IPS DF 4.7 (cell line): ENCODE measurements around the gene CACNA1S.

Experiments
- DNase-seq: peaks from one replicate; pipeline ENCODE4 v3.0.0-alpha.2; 2013; ENCODE audit warnings: low spot score; ENCODE audit errors: extremely low read depth

The CACNA1S gene

DNA sequence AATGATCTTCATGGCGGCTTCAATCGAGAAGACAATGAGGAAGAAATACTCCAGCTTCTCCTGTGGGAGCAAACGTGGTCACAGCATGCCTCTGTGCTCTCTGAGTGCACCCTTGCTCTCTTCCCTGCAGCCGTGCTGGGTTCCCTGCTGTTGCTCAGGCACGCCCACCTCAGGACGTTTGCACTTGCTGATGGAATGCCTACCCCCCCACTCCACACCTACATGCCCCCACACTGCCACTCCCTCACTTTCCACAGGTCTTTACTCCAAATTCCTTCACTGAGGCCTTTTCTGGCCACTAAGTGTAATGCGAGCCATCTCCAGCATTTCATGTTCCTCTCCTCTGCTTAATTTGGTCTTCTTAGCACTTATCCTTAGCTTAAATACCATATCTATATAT lies 18.3 kb downstream of the CACNA1S start:
- DNase-seq = no peak

DNA sequence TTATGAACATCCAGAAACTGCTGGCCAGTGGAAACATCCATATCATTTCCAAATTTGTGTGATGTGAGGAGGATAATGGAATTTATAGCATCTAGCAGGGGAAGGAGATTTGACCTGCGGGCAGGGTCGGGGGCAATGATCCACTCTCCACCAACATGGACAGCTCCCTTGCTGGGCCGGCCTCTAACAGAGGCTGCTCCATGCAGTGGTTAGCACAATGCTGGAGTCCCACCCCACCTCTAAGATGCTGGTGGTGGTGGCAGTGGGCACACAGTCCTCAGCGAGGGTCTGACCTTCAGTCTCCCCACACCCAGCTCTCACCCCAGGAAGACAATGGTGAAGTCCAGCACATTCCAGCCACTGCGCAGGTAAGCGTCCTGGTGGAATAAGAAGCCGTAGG lies 18.7 kb downstream of the CACNA1S start:
- DNase-seq = no peak

DNA sequence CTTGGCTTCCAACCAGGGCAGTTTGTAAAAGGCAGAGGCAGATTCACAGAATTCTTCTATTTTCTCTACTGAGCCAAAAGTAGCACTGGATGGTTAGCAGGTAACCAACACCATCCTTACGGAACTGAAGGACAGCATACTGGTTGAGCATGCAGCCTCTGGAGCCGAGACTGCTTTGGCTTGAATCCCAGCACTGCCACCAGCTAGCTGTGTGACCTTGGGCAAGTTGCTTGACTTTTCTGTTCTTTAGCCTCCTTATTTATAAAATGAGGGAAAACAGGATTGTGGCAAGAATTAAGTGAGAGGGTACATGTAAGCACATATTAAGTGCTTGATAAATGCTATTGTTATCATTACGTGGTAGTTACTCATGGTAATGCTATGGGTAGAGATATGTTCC lies 19.5 kb downstream of the CACNA1S start:
- DNase-seq = no peak

DNA sequence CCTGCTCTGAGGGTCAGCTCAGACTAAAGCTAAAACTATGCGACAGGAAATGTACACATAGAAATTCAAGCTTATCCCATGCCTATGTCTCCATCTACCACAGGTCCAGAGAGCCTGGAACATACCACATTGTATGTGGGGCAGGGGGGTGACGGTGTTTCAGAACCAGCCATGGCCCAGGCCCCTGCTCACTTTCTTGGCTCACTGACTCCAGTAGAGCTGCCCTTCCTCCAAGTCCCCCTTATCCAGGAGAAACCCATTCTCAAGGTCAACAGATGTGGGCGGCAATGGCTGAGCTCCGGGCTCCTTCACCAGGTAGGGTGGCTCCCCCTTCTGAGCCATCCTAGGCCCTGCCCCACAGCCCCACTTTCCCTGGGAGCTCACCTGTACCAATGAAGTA lies 21.0 kb downstream of the CACNA1S start:
- DNase-seq = no peak

DNA sequence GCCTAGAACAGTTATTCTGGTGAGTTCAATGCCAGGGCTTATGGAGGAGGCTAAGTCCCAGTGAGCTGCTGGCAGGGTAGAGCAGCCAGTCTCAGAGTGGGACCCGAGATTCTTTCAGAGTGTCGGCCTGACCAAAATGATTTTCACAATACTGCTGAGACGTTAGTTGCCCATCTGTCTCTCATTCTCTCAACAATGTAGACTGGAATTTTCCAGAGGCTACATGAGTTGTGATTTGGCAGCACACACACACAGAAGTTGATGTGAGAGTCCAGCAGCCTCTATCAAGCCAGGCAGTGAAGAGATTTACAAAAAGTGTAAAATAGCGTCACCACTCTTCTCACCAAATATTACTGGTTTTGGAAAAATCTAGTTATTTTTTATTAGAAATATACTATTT lies 21.7 kb downstream of the CACNA1S start:
- no peak for DNase-seq

DNA sequence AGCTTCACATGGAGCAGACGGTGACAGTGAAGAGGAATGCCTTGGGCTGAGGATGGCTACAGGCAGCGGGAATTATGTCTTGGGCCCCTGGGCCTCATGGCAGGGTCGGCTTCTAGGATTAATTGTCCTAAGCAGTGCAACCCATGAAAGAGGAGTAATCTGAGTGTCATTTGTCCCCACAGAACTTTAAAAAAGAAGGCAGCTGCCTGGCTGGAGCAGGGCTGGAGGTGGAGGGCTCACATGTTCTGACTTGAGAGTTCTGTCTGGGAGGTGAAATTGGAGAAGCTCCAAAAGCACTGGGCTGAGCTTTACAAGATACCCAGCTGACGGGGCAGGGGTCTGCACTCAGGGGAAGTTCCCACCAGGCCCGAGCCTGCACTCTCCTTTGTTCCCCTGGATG lies 22.6 kb downstream of the CACNA1S start:
- DNase-seq = no peak

DNA sequence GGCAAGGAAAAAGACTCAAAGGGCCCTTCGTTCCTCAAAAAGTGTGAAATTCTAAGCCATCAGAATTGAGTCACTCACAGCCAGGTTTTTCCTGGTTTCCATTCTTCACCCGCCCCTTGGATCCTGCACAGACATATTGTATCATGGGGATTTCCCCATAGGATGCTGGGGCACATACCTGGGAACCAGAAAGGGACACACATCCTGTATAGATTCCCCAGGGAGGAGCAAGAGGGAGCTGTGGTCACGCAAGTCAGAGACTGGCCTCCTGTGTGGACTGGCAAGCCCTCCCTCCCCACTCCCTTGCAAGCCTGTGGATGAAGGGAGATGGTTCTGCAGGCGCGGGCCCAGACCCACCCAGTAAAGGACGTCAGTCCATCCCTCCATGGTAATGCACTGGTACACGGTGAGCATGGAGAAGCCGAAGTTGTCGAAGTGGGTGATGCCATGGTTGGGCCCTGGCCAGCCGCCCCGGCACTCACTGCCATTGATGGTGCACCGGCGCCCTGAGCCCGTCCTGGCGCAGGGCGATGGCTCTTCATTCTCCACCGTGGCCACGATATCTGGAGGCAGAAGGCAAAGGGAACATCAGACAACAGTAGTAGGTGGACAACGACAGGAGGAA lies 23.2 kb downstream of the CACNA1S start:
- no peak for DNase-seq

DNA sequence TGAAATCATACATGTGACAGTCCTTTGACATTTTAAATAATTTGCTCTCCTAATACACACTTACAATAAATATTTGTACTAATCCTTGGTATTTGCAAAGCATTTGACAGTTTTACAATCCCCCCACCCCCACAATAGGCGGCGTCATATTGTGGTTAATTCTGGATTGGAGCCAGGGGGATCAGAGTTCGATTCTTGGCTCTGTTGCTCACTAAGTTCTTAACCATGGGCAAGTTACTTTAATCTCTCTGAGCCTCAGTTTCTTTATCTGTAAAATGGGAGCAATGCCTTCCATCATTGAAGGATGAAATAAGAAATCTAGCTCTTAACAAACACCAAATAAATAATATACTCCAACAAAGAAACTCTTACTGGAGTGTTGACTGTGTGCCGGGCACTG lies 23.8 kb downstream of the CACNA1S start:
- no peak for DNase-seq

DNA sequence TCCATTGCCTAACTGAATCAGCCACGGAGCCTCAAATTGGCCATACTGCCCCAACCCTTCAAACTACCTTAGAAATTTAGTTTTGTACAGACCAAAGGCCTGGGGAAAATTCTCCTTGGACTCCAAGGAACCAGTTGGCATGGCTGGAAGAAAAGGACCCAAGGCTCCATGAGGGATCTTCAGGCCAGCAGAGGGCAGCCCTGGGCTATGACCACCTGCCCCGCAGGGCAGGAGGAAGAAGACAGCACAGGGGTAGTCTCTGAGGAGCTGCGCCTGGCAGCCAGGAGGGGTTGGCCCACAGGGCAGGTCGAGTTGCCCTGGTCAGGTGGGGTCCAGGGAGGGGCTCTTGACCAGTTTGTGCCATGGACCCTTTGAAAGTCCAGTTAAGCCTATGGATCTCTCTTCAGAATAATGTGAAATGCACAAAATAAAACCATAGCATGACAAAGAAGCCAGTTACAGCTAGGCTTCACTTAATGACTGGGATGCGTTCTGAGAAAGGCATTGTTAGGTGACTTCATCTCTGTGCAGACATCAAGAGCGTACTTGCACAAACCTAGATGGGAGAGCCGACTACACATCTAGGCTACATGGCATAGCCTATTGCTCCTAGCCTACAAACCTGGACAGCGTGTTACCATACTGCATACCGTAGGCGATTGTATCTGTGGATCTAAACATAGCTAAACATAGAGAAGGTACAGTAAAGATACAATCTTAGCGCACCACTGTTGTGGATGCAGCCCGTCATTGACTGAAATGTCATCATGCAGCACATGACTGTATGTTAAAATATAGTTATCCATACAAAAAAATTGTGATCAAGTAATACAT lies 26.1 kb downstream of the CACNA1S start:
- DNase-seq = peak; percentile 36

DNA sequence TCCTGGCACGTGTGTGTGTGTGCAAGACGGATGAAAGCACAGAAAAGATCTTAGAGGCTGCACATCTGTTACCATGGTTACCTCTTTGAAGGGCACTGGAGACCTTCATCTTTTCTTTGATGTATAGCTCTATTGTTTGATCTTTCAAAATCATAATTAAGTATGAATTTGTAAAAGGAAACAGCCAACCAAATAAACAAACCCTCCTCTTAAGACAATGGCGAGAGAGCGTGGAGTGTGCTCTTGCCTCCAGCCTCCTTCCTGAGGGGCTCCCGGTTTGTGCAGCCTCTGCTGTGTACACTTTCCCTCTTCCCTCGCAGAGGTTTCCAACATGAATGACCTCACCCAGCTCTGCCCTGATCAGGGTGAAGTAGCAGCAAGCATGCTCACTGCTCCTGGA lies 27.9 kb downstream of the CACNA1S start:
- DNase-seq = no peak

DNA sequence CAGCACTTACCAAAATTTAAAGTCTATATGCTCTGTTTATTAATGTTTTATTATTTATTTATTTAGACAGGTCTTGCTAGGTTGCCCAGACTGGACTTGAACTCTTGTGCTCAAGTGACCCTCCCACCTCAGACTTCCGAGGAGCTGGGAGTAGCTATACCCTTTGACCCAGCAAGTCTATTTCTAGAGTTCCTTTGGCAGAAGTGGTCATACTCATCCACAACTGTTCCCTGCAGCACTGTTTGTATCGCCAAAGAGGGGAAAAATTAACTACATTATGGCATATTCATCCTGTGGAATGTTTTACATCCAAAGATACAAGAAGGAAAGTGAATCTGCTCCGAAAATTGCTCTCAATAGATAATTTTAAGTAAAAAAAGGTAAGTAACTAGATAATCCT lies 28.5 kb downstream of the CACNA1S start:
- DNase-seq = no peak

DNA sequence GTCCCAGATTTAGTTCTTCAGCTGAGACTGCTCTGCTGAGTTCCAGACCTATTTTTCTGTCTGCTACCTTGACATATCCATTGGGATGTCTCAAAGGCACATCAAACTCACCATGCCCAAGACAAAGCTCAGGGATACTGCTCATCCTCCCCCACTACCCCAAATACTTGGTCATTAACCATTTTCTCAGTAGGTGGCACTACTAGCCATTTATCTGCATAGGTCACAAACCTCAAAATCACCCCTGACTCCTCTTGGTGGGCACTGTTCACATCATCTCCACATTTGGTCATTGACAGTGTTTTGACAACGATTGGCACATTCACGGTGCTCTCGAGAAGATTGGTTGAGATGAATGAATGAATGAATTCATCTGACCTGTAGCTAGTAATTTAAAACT lies 32.1 kb downstream of the CACNA1S start:
- DNase-seq = no peak

DNA sequence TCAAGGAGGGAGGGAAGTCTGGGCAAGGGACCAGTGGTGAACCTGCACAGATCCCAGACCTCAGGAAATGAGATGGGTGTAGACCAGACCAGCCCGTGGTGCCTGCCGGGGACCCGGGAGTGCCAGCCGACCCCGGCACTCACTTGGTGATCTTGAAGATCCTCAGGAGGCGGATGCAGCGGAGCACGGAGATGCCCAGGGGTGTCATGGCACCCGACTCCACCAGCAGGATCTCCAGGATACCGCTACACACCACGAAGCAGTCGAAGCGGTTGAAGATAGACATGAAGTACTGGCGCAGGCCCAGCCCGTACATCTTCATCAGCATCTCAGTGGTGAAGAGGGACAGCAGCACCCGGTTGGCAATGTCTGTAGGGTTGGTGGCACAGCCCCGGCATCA lies 34.5 kb downstream of the CACNA1S start:
- no peak for DNase-seq

DNA sequence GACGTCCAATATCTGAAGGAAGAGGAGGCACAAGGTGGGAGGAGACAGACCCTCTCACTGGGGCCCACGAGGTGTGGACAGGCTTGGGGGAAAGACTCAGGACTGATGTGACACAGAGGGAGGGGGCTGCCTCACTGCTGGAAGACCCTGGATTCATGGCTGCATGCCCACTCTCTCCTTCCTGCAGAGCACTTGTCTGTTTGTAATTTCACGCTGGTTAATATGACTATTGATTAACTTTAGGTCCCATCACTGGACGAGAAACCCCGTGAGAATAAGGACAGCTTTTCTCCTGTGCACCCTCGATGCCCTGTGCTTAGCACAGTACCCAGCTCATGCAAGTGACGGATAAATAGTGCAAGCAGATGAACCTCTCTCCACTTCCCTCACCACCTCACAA lies 35.1 kb downstream of the CACNA1S start:
- DNase-seq = no peak

DNA sequence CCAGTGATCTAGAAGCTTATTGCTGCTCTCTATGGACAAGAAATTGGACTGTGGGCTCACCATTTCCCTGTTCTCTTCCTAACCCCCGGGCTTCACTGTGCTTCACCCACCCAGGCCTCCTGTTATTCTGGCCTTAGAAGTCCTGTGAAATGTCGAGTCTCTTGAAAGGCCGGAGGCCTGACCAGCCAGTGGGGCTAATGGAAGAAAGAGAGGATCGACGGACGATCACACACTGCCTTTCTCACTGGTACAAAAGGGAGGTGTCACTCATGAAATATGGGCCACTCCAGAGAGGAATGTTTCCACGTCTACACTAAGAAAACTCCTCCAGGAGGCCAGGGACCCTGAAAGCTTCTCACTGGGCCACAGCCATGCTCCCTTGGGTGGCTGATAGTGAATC lies 36.1 kb downstream of the CACNA1S start:
- no peak for DNase-seq

DNA sequence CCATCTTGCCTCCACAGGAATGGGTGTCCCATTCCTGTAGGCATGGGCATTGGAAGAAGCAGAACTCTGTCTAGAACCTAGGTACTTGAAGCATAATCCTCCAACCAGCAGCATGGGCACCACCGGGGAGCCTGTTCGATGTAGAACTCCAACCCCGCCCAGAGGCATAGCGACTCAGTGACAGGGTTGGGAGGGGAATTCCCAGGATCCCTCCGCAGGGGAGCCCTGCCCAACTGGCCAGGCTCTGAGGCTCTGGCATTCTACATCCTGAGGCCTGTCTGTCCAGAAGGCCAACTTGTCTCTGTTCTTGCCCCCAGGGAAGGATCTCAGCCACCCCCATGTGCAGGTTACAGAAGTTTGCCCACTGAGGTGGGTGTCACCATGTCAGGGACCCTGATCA lies 38.2 kb downstream of the CACNA1S start:
- no peak for DNase-seq

DNA sequence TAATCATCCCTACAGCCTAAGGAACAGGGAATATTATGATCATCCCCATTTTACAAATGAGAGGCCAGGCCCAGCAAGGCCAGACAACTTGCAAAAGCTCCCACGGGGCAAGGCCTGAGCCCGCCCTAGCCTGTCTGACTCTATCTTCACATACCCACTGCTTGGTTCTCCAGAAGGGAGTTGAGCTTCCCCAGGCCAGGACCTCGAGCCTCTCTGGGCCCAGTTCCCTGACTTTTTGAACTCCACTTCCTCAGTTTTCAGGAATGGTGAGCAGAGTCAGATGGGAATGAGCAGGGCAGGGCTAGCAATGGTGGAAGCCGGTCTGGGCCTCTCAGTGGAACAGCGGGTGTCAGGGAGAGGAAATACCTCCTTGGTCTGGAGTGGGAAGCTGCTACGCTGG lies 39.3 kb downstream of the CACNA1S start:
- no peak for DNase-seq

DNA sequence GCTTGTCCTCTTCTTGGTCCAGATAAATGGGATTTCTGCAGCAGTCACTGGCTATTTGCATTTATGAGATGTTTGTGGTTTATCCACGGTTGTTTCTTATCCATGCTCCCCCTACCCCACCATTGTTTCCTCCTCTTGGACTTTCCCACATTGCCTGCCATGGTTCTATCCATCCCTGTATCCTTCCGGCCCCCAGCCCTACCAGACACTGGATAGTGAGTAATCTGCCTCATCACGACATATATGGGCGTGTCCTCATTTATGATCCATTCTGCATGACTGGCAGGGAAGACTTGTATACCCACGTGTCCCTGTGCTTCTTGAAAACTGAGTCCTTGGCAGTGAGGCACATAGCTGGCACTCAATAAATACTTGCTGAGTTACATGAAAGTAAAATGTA lies 40.1 kb downstream of the CACNA1S start:
- DNase-seq = no peak

DNA sequence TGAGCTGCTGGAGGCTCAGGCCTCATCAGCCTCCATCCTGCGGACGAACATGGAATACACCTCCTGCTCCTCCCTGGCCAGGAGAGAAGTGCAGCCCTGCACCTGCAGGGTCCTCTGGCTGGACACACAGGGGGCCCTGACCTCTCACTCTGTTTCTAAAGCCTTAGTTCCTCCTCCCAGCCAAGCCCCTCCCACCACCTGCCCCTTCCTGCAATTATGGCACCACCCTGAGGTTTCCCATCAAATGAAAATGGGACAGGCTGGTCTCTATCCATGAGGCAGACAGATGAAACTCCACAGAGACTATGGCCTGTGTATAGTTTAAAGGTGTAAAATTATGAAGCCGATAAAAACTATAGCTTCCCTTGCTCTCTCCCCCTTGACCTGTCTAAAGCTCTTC lies 42.6 kb downstream of the CACNA1S start:
- DNase-seq = no peak

DNA sequence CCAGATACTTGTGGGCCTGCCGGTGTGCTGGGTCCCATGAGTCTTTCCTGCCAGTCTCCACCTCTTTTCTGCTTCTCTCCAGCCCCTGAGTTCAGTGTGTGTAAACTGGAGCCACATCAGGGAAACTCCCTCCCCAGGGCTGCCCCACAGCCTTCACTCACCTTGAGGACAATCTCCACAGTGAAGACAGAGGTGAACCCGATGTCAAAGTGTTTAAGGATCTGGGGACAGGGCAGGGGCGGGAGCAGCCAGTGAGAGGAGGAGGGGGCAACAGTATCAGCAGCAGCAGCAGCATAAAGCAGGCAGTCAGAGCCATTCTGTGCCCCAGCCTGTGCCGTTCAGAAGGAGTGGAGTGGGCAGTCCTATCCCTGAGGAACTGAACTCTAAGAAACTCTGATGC lies 43.2 kb downstream of the CACNA1S start:
- no peak for DNase-seq

DNA sequence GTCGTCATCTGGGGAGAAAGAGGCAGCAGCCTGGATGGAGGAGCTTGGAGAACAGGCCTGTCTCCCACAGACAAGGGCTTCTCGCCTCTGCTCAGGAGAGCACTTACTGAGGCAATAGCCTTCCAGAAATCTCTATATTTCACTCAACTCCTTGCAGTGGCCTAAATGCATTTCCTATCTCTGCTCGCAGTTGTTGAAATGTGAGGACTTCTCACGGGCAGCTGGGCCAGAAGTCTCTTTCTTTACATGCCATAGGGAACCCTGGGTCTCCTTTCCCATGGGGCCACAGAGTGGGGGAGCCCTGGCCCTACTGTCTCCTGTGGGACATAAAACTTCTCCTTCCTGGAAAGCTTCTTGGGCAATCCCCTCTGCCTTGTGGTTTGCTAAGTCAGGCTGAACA lies 45.2 kb downstream of the CACNA1S start:
- DNase-seq = no peak

DNA sequence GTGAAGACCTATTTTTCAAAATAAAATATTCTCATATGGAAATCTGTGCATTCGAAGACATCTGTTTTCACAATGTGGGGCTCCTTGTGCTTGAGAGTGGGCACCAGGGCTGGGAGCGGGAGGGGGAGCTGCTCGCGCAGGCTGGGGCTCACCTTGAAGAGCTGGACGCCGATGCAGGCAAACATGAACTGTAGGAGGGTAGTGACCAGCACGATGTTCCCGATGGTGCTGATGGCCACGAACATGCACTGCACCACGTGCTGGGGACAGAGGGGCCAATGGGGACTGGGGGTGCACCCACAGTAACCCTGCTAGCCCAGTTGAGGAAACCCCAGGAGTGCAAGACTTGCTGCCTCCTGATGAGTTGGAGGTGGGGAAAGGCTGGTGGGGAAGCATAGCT lies 46.5 kb downstream of the CACNA1S start:
- no peak for DNase-seq

DNA sequence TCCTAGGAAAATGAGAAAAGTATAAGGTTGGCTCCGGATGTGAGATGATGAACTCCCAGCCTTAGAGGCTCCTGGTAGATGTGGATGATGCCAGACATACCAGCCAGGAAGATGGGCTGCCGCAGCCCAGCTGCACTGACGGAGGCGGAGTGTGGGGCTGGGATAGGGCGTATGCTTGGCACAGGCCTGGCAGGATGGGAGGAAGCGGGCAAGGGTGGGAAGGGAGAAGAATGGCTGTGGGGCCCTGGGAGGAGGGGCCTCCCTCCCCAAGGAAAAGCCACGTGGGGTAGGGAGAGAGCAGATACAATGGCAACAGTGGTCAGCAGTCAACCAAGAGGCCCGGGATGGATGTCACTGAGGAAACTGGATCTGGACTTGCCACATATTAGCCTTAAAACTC lies 47.4 kb downstream of the CACNA1S start:
- no peak for DNase-seq
